ENCODE data around the gene RASAL2. TPM values are rescaled to one million over a fixed set of nuclear protein-coding genes. Genes with fewer than 3 reads are reported as not detected.
"Not testable (repeated sequence)": the region's sequence is repeated elsewhere in the genome, so short reads cannot be mapped to it uniquely, and the experiment has no call there.

Gene RASAL2
- total RNA-seq, 4 donors from 2014 or later: 26.0 to 51.4 (median 31.0) TPM

DNA sequence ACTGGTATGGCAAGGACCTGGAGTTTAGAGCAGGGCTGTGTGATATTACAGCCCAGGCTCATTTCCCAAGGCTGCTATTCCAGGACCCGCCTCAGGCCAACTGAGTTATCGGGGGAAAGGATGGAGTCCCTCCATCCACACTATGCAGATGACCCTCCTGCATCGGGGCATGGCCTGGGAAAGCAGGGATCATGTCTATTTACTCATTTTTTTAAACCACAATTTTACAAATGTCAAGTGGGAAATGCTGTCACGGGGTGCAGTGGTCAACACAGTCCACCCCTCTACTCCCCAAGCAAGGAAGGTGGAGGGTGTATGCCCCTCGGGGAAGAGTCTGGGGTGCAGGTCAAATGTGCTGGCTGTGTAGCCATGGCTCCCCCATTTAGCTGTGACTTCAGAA is 409.0 kb downstream of the RASAL2 start:
- peak in 1 of 2 donors; percentile 53 for DNase-seq (ENCODE audit: low spot score in 2 of 2)
- H3K4me3 ChIP-seq (ENCODE audit: low read depth, poor library complexity, severe bottlenecking): no peak overlapping the region
- intact Hi-C loops (cut with DNase I; ENCODE audit: low total_unique reads): no loop called here
- 81 to 86% methylated on average over 5 of the region's 5 CpGs for WGBS, 2 donors
- TF ChIP-seq, protein P1, sequence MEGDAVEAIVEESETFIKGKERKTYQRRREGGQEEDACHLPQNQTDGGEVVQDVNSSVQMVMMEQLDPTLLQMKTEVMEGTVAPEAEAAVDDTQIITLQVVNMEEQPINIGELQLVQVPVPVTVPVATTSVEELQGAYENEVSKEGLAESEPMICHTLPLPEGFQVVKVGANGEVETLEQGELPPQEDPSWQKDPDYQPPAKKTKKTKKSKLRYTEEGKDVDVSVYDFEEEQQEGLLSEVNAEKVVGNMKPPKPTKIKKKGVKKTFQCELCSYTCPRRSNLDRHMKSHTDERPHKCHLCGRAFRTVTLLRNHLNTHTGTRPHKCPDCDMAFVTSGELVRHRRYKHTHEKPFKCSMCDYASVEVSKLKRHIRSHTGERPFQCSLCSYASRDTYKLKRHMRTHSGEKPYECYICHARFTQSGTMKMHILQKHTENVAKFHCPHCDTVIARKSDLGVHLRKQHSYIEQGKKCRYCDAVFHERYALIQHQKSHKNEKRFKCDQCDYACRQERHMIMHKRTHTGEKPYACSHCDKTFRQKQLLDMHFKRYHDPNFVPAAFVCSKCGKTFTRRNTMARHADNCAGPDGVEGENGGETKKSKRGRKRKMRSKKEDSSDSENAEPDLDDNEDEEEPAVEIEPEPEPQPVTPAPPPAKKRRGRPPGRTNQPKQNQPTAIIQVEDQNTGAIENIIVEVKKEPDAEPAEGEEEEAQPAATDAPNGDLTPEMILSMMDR (IDR thresholded peaks at IDR 0.05): no peak
- TF ChIP-seq POLR2A (IDR thresholded peaks at IDR 0.05): no peak

DNA sequence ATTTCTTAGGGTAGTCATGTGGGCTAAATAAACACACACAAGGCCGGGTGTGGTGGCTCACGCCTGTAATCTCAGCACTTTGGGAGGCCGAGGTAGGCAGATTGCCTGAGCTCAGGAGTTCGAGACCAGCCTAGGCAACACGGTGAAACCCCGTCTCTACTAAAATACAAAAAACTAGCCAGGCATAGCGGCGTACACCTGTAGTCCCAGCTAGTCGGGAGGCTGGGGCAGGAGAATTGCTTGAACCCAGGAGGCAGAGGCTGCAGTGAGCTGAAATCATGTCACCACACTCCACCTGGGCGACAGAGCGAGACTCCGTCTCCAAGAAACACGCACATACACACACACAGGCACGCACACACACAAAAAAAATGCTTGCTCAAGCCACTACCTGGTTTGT is 409.4 kb downstream of the RASAL2 start:
- 96 to 97% methylated on average over 14 of the region's 14 CpGs for WGBS, 2 donors
- intact Hi-C loops (cut with DNase I; ENCODE audit: low total_unique reads); H3K4me3 ChIP-seq (ENCODE audit: low read depth, poor library complexity, severe bottlenecking): not testable (repeated sequence)
- peak in 1 of 2 donors; percentile 63 for DNase-seq (ENCODE audit: low spot score in 2 of 2)

DNA sequence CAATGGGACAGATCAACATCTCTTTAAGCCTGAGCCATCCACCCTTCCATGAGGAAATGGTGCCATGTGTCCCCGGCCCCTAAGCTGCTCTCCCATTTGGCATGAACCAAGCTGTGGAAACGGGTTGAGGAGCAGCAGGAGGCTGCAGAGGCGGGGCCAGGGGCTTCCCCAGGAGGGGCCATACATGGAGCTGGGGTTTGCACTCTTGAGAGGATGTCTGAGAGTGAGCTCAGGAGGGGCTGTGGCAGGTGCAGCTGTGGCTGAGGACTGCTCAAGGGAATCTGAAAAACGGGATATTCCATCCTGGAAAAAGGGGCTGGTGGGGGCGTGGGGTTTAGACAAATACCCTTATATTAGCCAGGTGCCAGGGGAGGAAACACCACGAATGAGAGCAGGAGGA is 409.9 kb downstream of the RASAL2 start:
- no peak for TF ChIP-seq POLR2A (IDR thresholded peaks at IDR 0.05)
- TF ChIP-seq, protein P1 (IDR thresholded peaks at IDR 0.05): no peak
- intact Hi-C loops (cut with DNase I; ENCODE audit: low total_unique reads): no loop called here
- peak in 1 of 2 donors; percentile 72 for DNase-seq (ENCODE audit: low spot score in 2 of 2)
- no peak overlapping the region for H3K4me3 ChIP-seq (ENCODE audit: low read depth, poor library complexity, severe bottlenecking)
- WGBS, 2 donors: 75% methylated on average over 6 of the region's 6 CpGs

DNA sequence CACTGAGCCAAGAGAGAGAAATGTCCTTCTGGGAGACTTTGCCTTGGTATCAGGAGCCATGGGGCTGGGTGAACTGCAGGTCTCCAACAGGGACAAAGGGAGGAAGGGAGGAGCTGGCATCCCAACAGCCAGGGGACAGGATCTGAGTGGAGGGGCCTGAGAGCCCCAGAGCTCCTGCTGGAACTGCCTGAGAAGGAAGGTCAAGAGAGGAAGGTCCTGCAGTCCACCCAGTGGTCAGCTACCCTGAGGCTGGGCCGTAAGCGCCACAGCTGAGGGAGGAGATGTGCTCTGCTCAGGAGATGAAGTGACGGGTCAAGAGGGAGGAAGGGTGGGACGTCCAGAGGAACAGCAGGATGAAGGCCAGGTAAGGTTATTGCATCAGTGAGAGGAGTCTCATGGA is 410.4 kb downstream of the RASAL2 start:
- intact Hi-C loops (cut with DNase I; ENCODE audit: low total_unique reads): no loop called here
- DNase-seq (ENCODE audit: low spot score in 2 of 2): no peak
- no peak overlapping the region for H3K4me3 ChIP-seq (ENCODE audit: low read depth, poor library complexity, severe bottlenecking)
- WGBS, 2 donors: 91 to 97% methylated on average over 4 of the region's 4 CpGs
- TF ChIP-seq, protein P1 (IDR thresholded peaks at IDR 0.05): no peak
- TF ChIP-seq POLR2A (IDR thresholded peaks at IDR 0.05): no peak

DNA sequence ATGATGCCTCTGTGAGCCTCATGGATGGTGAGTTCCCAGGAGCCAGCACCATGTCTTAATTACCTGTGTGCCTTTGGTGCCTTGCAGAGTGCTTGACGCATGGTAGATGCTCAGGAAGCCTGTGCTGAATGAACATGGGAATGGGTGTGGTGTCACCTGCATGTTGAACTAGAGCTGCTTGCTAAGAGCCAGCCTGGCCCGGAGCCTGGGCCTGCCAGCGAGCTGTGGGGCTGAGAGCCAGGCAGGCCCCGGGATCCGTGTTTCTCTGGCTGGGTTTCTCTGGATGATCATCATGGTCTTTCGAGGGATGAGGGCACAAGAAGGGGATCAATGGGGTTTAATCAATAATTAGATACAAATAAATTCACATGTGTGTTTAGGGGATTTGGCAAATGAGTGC is 412.3 kb downstream of the RASAL2 start:
- H3K4me3 ChIP-seq (ENCODE audit: low read depth, poor library complexity, severe bottlenecking): no peak overlapping the region
- WGBS, 2 donors: 44% methylated on average over 6 of the region's 6 CpGs
- intact Hi-C loops (cut with DNase I; ENCODE audit: low total_unique reads): no loop called here
- DNase-seq (ENCODE audit: low spot score in 2 of 2): no peak
- TF ChIP-seq POLR2A (IDR thresholded peaks at IDR 0.05): no peak
- TF ChIP-seq, protein P1 (IDR thresholded peaks at IDR 0.05): no peak

DNA sequence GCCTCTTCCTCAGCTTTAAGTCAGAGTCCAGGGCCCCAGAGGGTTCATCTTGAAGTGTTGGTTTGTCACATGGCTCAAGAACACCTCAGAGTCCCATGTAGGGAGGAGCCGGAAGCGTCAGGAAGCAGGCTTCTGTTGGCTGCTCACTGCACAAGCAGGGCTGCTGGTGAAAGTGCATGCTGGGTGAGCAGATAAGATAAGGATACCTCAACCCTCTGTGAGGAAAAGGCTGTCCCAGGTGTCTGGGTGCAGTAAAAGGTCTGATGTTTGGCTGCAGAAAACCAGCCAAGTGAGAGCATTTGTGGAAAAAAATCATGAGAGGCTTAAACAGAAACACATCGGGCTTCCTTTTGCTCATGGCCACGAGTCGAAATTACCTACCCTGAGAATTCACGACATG is 412.8 kb downstream of the RASAL2 start:
- intact Hi-C loops (cut with DNase I; ENCODE audit: low total_unique reads): no loop called here
- no peak for DNase-seq (ENCODE audit: low spot score in 2 of 2)
- 72 to 74% methylated on average over 6 of the region's 6 CpGs for WGBS, 2 donors
- H3K4me3 ChIP-seq (ENCODE audit: low read depth, poor library complexity, severe bottlenecking): no peak overlapping the region
- TF ChIP-seq, protein P1 (IDR thresholded peaks at IDR 0.05): no peak
- TF ChIP-seq POLR2A (IDR thresholded peaks at IDR 0.05): no peak
